ENCODE results near the gene VASP. TPM values are rescaled to one million over a fixed set of nuclear protein-coding genes. Genes with fewer than 3 reads are reported as not detected.

Gene VASP
- total RNA-seq, 1 donor from 2014 or later: 155 TPM

DNA sequence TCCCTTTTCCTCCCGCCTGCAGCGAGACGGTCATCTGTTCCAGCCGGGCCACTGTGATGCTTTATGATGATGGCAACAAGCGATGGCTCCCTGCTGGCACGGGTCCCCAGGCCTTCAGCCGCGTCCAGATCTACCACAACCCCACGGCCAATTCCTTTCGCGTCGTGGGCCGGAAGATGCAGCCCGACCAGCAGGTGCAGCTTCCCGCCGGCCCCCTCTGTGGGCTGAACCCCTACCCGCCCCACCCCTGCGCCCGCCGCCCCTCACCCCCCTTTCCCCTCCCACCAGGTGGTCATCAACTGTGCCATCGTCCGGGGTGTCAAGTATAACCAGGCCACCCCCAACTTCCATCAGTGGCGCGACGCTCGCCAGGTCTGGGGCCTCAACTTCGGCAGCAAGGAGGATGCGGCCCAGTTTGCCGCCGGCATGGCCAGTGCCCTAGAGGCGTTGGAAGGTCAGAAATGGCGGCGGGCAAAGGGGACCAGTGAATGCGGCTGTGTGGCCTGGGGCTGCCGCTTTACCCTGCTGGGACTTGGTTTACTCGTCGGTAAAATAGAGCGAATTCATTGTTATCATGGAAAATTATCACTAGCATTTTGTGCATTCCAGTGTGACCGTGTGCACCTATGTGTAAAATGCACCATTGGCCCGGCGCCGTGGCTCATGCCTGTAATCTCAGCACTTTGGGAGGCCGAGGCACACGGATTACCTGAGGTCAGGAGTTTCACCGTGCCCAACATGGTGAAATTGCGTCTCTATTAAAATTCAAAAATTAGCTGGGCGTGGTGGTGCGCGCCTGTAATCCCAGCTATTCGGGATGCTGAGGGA is 10.6 kb downstream of the VASP start:
- intact Hi-C loops (cut with DNase I): no loop called here
- no peak for DNase-seq
- H3K27me3 ChIP-seq: no peaks in the 10 kb centered on the region
- no peak for ATAC-seq
- peaks cover 49% of the 10 kb centered on the region for H3K36me3 ChIP-seq
- H3K9me3 ChIP-seq: no peaks in the 10 kb centered on the region
- peaks cover 23% of the 10 kb centered on the region for H3K4me1 ChIP-seq
- H3K27ac ChIP-seq: no peak overlapping the region
- H3K4me3 ChIP-seq: no peak overlapping the region
- TF ChIP-seq, protein P1, sequence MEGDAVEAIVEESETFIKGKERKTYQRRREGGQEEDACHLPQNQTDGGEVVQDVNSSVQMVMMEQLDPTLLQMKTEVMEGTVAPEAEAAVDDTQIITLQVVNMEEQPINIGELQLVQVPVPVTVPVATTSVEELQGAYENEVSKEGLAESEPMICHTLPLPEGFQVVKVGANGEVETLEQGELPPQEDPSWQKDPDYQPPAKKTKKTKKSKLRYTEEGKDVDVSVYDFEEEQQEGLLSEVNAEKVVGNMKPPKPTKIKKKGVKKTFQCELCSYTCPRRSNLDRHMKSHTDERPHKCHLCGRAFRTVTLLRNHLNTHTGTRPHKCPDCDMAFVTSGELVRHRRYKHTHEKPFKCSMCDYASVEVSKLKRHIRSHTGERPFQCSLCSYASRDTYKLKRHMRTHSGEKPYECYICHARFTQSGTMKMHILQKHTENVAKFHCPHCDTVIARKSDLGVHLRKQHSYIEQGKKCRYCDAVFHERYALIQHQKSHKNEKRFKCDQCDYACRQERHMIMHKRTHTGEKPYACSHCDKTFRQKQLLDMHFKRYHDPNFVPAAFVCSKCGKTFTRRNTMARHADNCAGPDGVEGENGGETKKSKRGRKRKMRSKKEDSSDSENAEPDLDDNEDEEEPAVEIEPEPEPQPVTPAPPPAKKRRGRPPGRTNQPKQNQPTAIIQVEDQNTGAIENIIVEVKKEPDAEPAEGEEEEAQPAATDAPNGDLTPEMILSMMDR (IDR thresholded peaks at IDR 0.05): no peak

DNA sequence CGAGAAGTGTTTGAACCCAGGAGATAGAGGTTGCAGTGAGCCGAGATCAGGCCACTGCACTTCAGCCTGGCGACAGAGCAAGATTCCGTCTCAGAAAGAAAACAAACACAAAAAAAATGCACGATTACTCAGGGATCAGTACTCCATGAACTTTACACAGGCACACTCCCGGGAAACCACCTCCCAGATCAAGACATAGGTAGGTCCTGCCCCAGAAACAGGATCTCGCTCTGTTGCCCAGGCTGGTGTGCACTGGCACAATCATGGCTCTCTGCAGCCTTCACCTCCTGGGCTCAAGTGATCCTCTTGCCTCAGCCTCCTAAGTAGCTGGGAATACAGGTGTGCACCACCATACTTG is 11.2 kb downstream of the VASP start:
- no peak for ATAC-seq
- Histone ChIP-seq H3K36me3 (peaks cover 50% of the 10 kb centered on the region), H3K27ac (no peak overlapping the region), H3K9me3 (no peaks in the 10 kb centered on the region), H3K27me3 (no peaks in the 10 kb centered on the region), H3K4me1 (peaks cover 23% of the 10 kb centered on the region), H3K4me3 (no peak overlapping the region)
- DNase-seq: no peak
- intact Hi-C loops (cut with DNase I): no loop called here
- TF ChIP-seq, protein P1 (IDR thresholded peaks at IDR 0.05): no peak

DNA sequence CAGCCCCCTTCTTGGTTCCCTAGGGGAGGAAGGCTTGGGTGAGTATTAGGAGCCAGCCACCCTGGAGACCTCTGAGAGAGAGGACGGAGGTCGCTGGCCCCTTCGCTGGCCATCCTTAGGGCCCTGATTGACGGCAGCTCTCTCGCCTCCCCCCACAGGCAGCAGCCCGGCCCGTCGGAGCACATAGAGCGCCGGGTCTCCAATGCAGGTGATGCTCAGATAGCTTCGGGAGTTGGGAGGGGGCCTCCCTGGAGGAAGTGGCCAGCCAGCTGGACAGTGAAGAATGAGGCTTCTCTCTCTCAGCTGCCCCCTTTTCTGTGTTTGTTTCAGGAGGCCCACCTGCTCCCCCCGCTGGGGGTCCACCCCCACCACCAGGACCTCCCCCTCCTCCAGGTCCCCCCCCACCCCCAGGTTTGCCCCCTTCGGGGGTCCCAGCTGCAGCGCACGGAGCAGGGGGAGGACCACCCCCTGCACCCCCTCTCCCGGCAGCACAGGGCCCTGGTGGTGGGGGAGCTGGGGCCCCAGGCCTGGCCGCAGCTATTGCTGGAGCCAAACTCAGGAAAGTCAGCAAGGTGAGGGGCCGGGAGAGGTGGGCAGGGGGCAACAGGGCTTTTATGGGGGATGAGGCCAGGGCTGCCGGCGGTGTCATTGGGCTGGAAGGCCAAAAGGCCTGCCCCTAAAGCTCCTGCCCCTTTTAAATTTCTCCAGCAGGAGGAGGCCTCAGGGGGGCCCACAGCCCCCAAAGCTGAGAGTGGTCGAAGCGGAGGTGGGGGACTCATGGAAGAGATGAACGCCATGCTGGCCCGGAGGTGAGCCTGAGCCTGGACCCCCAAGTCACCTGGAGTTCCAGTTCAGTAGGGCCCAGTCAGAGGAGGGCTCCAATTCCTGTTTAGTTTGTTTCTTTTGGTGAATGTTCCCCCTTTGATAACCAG is 15.0 kb downstream of the VASP start:
- intact Hi-C loops (cut with DNase I): loop anchor here (10.0 kb wide), 1 partner anchor 123 kb away; no protein-coding TSS in a partner anchor
- H3K27me3 ChIP-seq: no peaks in the 10 kb centered on the region
- DNase-seq (no peak), ATAC-seq (no peak)
- no peaks in the 10 kb centered on the region for H3K4me1 ChIP-seq
- H3K9me3 ChIP-seq: no peaks in the 10 kb centered on the region
- TF ChIP-seq, protein P1 (IDR thresholded peaks at IDR 0.05): no peak
- H3K36me3 ChIP-seq: peaks cover 83% of the 10 kb centered on the region
- no peak overlapping the region for H3K27ac ChIP-seq
- no peak overlapping the region for H3K4me3 ChIP-seq

DNA sequence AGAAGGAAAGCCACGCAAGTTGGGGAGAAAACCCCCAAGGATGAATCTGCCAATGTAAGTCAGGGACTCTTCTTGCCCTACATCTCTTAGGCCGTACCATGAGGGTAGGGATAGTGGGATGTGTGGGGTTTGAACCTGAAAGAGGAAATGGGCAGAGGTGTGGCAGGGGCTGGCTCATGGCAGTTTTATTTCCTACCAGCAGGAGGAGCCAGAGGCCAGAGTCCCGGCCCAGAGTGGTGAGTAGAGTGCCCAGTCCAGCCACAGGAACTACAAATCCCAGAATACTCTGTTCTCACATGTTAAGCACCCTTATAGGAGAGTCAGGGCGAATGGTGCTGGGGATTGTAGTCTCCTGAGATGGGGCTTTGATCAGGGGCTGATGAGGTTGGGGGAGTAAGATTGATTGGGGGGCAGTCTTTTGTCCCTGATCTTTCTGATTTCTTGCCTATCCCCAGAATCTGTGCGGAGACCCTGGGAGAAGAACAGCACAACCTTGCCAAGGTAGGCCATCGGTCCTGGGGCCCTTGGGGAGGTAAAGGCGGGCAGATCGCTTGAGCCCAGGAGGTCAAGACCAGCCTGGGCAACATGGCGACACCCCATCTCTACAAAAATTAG is 16.5 kb downstream of the VASP start:
- H3K36me3 ChIP-seq: peaks cover 71% of the 10 kb centered on the region

More for the DNA sequence above, 16.5 kb downstream of the VASP start:
- Histone ChIP-seq H3K4me3 (no peak overlapping the region), H3K27ac (no peak overlapping the region), H3K9me3 (no peaks in the 10 kb centered on the region), H3K27me3 (no peaks in the 10 kb centered on the region), H3K4me1 (no peaks in the 10 kb centered on the region)
- peak; percentile 82 for DNase-seq
- peak; percentile 97 for ATAC-seq
- TF ChIP-seq, protein P1 (IDR thresholded peaks at IDR 0.05): peak; percentile 92
- intact Hi-C loops (cut with DNase I): loop anchor here (10.0 kb wide), 1 partner anchor 121 kb away; no protein-coding TSS in a partner anchor

Measured in upper lobe of right lung (tissue), 1 donor.